Natural killer cell treated with Interleukin-12 subunit alpha and Interleukin-12 subunit beta and Interleukin-15 and Interleukin-18, amount 100 ng/mL, for 72 hours (primary cell): ENCODE data around the gene KCNK18. TPM values are rescaled to one million over a fixed set of nuclear protein-coding genes. Genes with fewer than 3 reads are reported as not detected.

Experiments
- ATAC-seq, 2 donors: fragments of 150-1000 bp; cut with Tn5 transposase in 1 of 2; sonication (Bioruptor Pico), chemical (Tn5 transposase) in 1 of 2; 2 replicates each; pipeline ENCODE4 v1.10.0; 2021
- DNase-seq: peaks from one replicate; pipeline ENCODE4 v3.0.0; 2022; ENCODE audit warnings: low spot score
- H3K27ac Mint-ChIP-seq, 2 donors: 1 replicate in 1 of 2; 2 replicates in 1 of 2; pipeline ENCODE4 v1.8.0; 2022; ENCODE audit warnings: mixed read lengths in 2 of 2, mild to moderate bottlenecking in 1 of 2, moderate library complexity in 1 of 2
- H3K27me3 Mint-ChIP-seq, 2 donors: 1 replicate in 1 of 2; 2 replicates in 1 of 2; pipeline ENCODE4 v1.8.0; 2022; ENCODE audit warnings: mixed read lengths in 2 of 2
- H3K36me3 Mint-ChIP-seq: one replicate; pipeline ENCODE4 v1.8.0; 2022; ENCODE audit warnings: mixed read lengths
- H3K4me1 Mint-ChIP-seq, 2 donors: 1 replicate in 1 of 2; 2 replicates in 1 of 2; pipeline ENCODE4 v1.8.0; 2022; ENCODE audit warnings: low read depth in 2 of 2, mixed read lengths in 2 of 2, mild to moderate bottlenecking in 1 of 2
- H3K4me3 Mint-ChIP-seq: one replicate; pipeline ENCODE4 v1.8.0; 2022; ENCODE audit warnings: mixed read lengths
- H3K9me3 Mint-ChIP-seq: 2 replicates; pipeline ENCODE4 v1.8.0; 2022; ENCODE audit warnings: mixed read lengths
- total RNA-seq, 2 donors: library from RNA; stranded (reverse); gene quantifications; one replicate each; pipeline ENCODE4 v1.2.3, GENCODE V29; 2022

The KCNK18 gene
- total RNA-seq, 2 donors from 2014 or later = not detected

DNA sequence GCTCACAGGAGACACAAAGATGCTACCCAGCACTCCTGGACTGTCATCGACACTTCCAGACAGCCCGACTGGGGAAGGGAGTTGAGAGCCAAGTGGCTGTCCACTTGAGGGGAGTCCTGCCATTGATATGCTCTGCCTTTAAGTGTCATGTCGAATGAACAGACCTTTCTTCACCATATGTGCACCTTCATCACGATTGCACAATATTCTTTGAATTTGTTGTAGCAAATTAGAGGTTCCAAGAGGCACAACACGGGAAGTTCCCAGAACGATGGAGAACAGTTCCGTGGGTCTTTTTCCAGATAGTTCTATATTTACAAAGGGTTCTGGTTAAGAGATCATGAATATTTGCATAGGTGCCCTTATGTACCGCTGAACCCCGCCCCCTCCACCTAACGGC is 59.6 kb downstream of the KCNK18 start:
- ATAC-seq (no peak), DNase-seq (no peak)
- no peaks in the 10 kb centered on the region for H3K36me3 Mint-ChIP-seq
- no peak overlapping the region for H3K4me3 Mint-ChIP-seq
- H3K27me3 Mint-ChIP-seq = peaks cover 31 to 32% of the 10 kb centered on the region in 2 donors
- H3K9me3 Mint-ChIP-seq = no peaks in the 10 kb centered on the region
- no peak overlapping the region for H3K27ac Mint-ChIP-seq
- peaks cover 12 to 16% of the 10 kb centered on the region in 2 donors for H3K4me1 Mint-ChIP-seq

DNA sequence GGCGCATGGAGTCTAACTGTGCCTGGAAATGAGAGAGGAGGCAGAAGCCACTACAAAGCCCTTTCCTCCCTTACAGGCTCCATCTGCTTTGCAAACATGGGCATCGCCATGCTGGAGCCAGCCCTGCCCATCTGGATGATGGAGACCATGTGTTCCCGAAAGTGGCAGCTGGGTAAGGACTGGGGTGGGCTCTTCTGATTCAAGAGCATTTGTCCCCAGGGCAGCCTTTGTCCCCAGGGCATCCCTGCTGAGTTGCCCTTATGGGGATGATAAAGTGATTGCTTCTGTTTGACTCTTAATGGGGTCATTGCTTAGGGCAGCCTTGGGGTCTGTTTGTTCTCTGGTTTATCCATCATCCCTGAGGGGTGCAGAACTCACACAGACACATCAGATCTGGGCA is 60.4 kb downstream of the KCNK18 start:
- Mint-ChIP-seq H3K4me3 (no peak overlapping the region), H3K9me3 (no peaks in the 10 kb centered on the region), H3K27ac (no peak overlapping the region), H3K4me1 (peaks cover 12 to 16% of the 10 kb centered on the region in 2 donors), H3K27me3 (peaks cover 31 to 32% of the 10 kb centered on the region in 2 donors), H3K36me3 (no peaks in the 10 kb centered on the region)
- DNase-seq = no peak
- ATAC-seq = no peak

DNA sequence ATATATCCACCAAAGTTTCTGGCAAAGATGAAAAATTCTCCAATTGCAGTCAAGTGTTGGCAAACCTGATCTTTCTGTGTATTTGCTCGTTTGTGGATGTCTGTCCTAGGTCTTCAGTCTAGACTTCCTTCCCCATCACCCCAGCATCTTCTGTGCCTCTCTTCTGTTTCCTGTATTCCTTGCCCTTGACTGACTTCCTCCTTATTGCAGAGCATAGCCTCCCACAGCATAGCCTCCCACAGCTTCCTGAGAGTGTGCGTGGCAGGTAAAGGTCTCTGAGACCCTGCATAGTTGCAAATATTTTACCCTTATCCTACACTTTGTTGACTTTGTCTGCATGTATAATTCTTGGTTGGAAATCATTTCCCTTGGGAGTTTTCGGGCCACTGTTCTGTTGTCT is 62.0 kb downstream of the KCNK18 start:
- Mint-ChIP-seq H3K36me3 (no peaks in the 10 kb centered on the region), H3K4me1 (peaks cover 12 to 16% of the 10 kb centered on the region in 2 donors), H3K4me3 (no peak overlapping the region), H3K9me3 (no peaks in the 10 kb centered on the region), H3K27me3 (peaks cover 31 to 32% of the 10 kb centered on the region in 2 donors), H3K27ac (no peak overlapping the region)
- ATAC-seq (no peak), DNase-seq (no peak)

Other genes with a start within 250 kb of the KCNK18 start
- not detected for gene SHTN1, start 192.3 kb upstream of the KCNK18 start, total RNA-seq
- not detected for gene VAX1, start 59.2 kb upstream of the KCNK18 start, total RNA-seq
- gene SLC18A2, start 43.6 kb downstream of the KCNK18 start, total RNA-seq = under 1 TPM in 1 of 2 donors, not detected in 1; 0.59 TPM
- gene PDZD8, start 178.0 kb downstream of the KCNK18 start, total RNA-seq = 10 to 100 TPM; 26.0 to 39.5 TPM